IMR-90 (cell line): ENCODE measurements around the gene MXRA8. TPM values are rescaled to one million over a fixed set of nuclear protein-coding genes. Genes with fewer than 3 reads are reported as not detected.

Source experiments
- ATAC-seq: fragments of 200-7000 bp; cut with Tn5 transposase; 2 replicates; pipeline ENCODE4 v1.9.1; 2020; ENCODE audit warnings: low read depth, mild to moderate bottlenecking, moderate library complexity
- BruUV-seq: library from RNA; stranded (reverse); fragments of 400-500 nt; replicated peaks from 2 replicates; lab custom pipeline; 2021; lab: Mats Ljungman, UMichigan
- CTCF ChIA-PET: fragments of 300-600 bp; formaldehyde crosslinking; extraction: SDS; loops from one replicate; lab custom pipeline; 2021; ENCODE audit warnings: antibody characterized with exemption; lab: Yijun Ruan, JAX
- POLR2A ChIA-PET: fragments of 300-600 bp; sonication (Branson Sonifier 250); formaldehyde crosslinking; loops from one replicate; lab custom pipeline; 2022; ENCODE audit warnings: antibody characterized with exemption; ENCODE audit not compliant: unreplicated experiment; lab: Charles Lee
- DNase-seq: peaks from one replicate; pipeline ENCODE4 v3.0.0; 2013
- H2AFZ ChIP-seq: replicated peaks from 2 replicates; pipeline ENCODE3; 2013; ENCODE audit warnings: low read length, mild to moderate bottlenecking; ENCODE audit not compliant: poor library complexity
- H2AK5ac ChIP-seq: 2 replicates; pipeline ENCODE4 v1.6.1; 2013; ENCODE audit warnings: low read depth, low read length, inconsistent platforms
- H2AK9ac ChIP-seq: replicated peaks from 2 replicates; pipeline ENCODE3; 2013; ENCODE audit warnings: mild to moderate bottlenecking, low read depth, low read length, moderate library complexity; ENCODE audit not compliant: poor library complexity
- H2BK120ac ChIP-seq: 2 replicates; pipeline ENCODE4 v1.6.1; 2013; ENCODE audit warnings: low read depth, low read length, inconsistent platforms
- H2BK15ac ChIP-seq: 3 replicates; pipeline ENCODE4 v1.6.1; 2013; ENCODE audit warnings: low read depth, low read length, inconsistent platforms
- H2BK20ac ChIP-seq: 2 replicates; pipeline ENCODE4 v1.6.1; 2013; ENCODE audit warnings: low read depth, mild to moderate bottlenecking, inconsistent platforms, low read length, moderate library complexity
- H2BK5ac ChIP-seq: 2 replicates; pipeline ENCODE4 v1.6.1; 2013; ENCODE audit warnings: mild to moderate bottlenecking, low read depth, low read length, inconsistent platforms; ENCODE audit not compliant: poor library complexity, severe bottlenecking
- H3K14ac ChIP-seq: replicated peaks from 2 replicates; pipeline ENCODE4 v1.6.1; 2013; ENCODE audit warnings: low read depth, low read length, inconsistent platforms
- H3K18ac ChIP-seq: 2 replicates; pipeline ENCODE4 v1.6.1; 2013; ENCODE audit warnings: low read depth, low read length, control low read depth
- H3K23ac ChIP-seq: 2 replicates; pipeline ENCODE4 v1.6.1; 2013; ENCODE audit warnings: low read depth, low read length, inconsistent platforms
- H3K27ac ChIP-seq: 2 replicates; pipeline ENCODE4 v1.5.1; 2013; ENCODE audit warnings: mild to moderate bottlenecking, control low read depth, low read length; ENCODE audit not compliant: insufficient read depth
- H3K27me3 ChIP-seq: 2 replicates; pipeline ENCODE4 v1.6.1; 2013; ENCODE audit warnings: low read length; ENCODE audit not compliant: control insufficient read depth, insufficient read depth
- H3K36me3 ChIP-seq: 2 replicates; pipeline ENCODE4 v1.6.1; 2013; ENCODE audit warnings: low read length, mixed read lengths; ENCODE audit not compliant: control insufficient read depth, insufficient read depth
- H3K4ac ChIP-seq: 2 replicates; pipeline ENCODE4 v1.6.1; 2013; ENCODE audit warnings: low read depth, low read length, inconsistent platforms
- H3K4me1 ChIP-seq: 2 replicates; pipeline ENCODE4 v1.6.1; 2013; ENCODE audit warnings: low read length, mixed read lengths; ENCODE audit not compliant: control insufficient read depth, insufficient read depth
- H3K4me2 ChIP-seq: 2 replicates; pipeline ENCODE4 v1.6.1; 2013; ENCODE audit warnings: low read depth, mild to moderate bottlenecking, control low read depth, low read length, moderate library complexity
- H3K4me3 ChIP-seq: 2 replicates; pipeline ENCODE4 v1.5.1; 2013; ENCODE audit warnings: low read depth, mild to moderate bottlenecking, control low read depth, low read length, moderate library complexity; ENCODE audit not compliant: insufficient read depth
- H3K56ac ChIP-seq: 2 replicates; pipeline ENCODE4 v1.6.1; 2013; ENCODE audit warnings: low read length, inconsistent platforms; ENCODE audit not compliant: insufficient read depth; ENCODE audit errors: extremely low read depth
- H3K79me1 ChIP-seq, 2 experiments: 2 replicates each; pipeline ENCODE4 v1.6.1; 2013; ENCODE audit warnings: low read length in 2 of 2, inconsistent platforms in 1 of 2, low read depth in 1 of 2
- H3K9ac ChIP-seq: 2 replicates; pipeline ENCODE4 v1.6.1; 2013; ENCODE audit warnings: low read depth, low read length, control low read depth
- H3K9me1 ChIP-seq: 2 replicates; pipeline ENCODE4 v1.6.1; 2013; ENCODE audit warnings: low read length, inconsistent platforms; ENCODE audit not compliant: insufficient read depth
- H3K9me3 ChIP-seq: 2 replicates; pipeline ENCODE4 v1.6.1; 2013; ENCODE audit warnings: low read length; ENCODE audit not compliant: control insufficient read depth, insufficient read depth
- H4K20me1 ChIP-seq: 2 replicates; pipeline ENCODE4 v1.6.1; 2013; ENCODE audit warnings: low read length, inconsistent platforms; ENCODE audit not compliant: insufficient read depth
- H4K5ac ChIP-seq: 2 replicates; pipeline ENCODE4 v1.6.1; 2013; ENCODE audit warnings: mild to moderate bottlenecking, low read depth, low read length, control low read depth
- H4K8ac ChIP-seq, 2 experiments: 2 replicates each; pipeline ENCODE4 v1.6.1; 2013; ENCODE audit warnings: low read depth in 2 of 2, low read length in 2 of 2, control low read depth in 1 of 2, inconsistent platforms in 1 of 2
- H4K91ac ChIP-seq: 2 replicates; pipeline ENCODE4 v1.6.1; 2013; ENCODE audit warnings: low read depth, low read length, inconsistent platforms; ENCODE audit not compliant: insufficient read depth
- BHLHE40 ChIP-seq: fragments of 150-350 bp; IDR thresholded peaks from 2 replicates; pipeline ENCODE4 v1.6.1; 2016; ENCODE audit warnings: mild to moderate bottlenecking, low read depth, low read length
- CEBPB ChIP-seq: IDR thresholded peaks from 2 replicates; pipeline ENCODE4 v1.6.1; 2012; ENCODE audit warnings: low read depth, low read length, improper control_type of control experiment
- CHD1 ChIP-seq: IDR thresholded peaks from 2 replicates; pipeline ENCODE4 v1.6.1; 2012; ENCODE audit warnings: low read depth, low read length, improper control_type of control experiment
- MAFK ChIP-seq: IDR thresholded peaks from 2 replicates; pipeline ENCODE4 v1.6.1; 2012; ENCODE audit warnings: low read depth, low read length, improper control_type of control experiment
- MAZ ChIP-seq: IDR thresholded peaks from 2 replicates; pipeline ENCODE4 v1.6.1; 2012; ENCODE audit warnings: low read depth, mild to moderate bottlenecking, low read length, improper control_type of control experiment, moderate library complexity, borderline replicate concordance
- MXI1 ChIP-seq: IDR thresholded peaks from 2 replicates; pipeline ENCODE4 v1.6.1; 2012; ENCODE audit warnings: low read depth, mild to moderate bottlenecking, low read length, moderate library complexity, borderline replicate concordance
- NFE2L2 ChIP-seq: fragments of 150-350 bp; IDR thresholded peaks from 2 replicates; pipeline ENCODE4 v1.6.1; 2016; ENCODE audit warnings: low read depth, mild to moderate bottlenecking, low read length
- RAD21 ChIP-seq: IDR thresholded peaks from 2 replicates; pipeline ENCODE4 v1.6.1; 2012; ENCODE audit warnings: low read length, improper control_type of control experiment
- RCOR1 ChIP-seq: IDR thresholded peaks from 2 replicates; pipeline ENCODE4 v1.6.1; 2012; ENCODE audit warnings: mild to moderate bottlenecking, low read length, improper control_type of control experiment; ENCODE audit not compliant: insufficient replicate concordance
- RFX5 ChIP-seq: IDR thresholded peaks from 2 replicates; pipeline ENCODE4 v1.8.0; 2012; ENCODE audit warnings: low read depth, mild to moderate bottlenecking, low read length, moderate library complexity
- WGBS, 2 experiments: methylation state at CpG; one replicate each; pipeline versions ENCODE4 v1.1.5 to v1.1.7; 2013; ENCODE audit warnings: missing lambda C conversion rate in 2 of 2; ENCODE audit not compliant: insufficient read length in 1 of 2; ENCODE audit errors: extremely low coverage in 2 of 2; 5-methylcytosine and 5-hydroxymethylcytosine counted together
- dilution Hi-C: fragments of 300-500 bp; cut with HindIII; formaldehyde crosslinking; loops from one replicate; pipeline ENCODE4 v1.14.3; 2018; ENCODE audit warnings: low sequenced_read_pairs; ENCODE audit not compliant: unreplicated experiment
- in situ Hi-C: fragments of 300-500 bp; cut with MboI; formaldehyde crosslinking; loops from 3 replicates; pipeline ENCODE4 v1.14.3; 2019; ENCODE audit warnings: low sequenced_read_pairs, inconsistent platforms, mixed read lengths
- intact Hi-C: fragments of 100-400 bp; cut with micrococcal nuclease; formaldehyde crosslinking; loops from 2 replicates; pipeline ENCODE4 v1.10.0; 2022
- polyA plus RNA-seq, 3 experiments: library from polyadenylated mRNA; depleted of rRNA; stranded (reverse); fragments of >200 nt; gene quantifications; 2 replicates each; pipeline ENCODE4 v1.2.3, GENCODE V29; 2012; ENCODE audit warnings: low replicate concordance in 1 of 3
- total RNA-seq: library from RNA; depleted of rRNA; stranded (reverse); fragments of >200 nt; gene quantifications from 2 replicates; pipeline ENCODE4 v1.2.3, GENCODE V29; 2012
- TF ChIP-seq, protein P1 (sequence below): fragments of 150-350 bp; IDR thresholded peaks from 2 replicates; pipeline ENCODE4 v1.6.1; 2016; ENCODE audit warnings: low read depth, mild to moderate bottlenecking, low read length, moderate library complexity, borderline replicate concordance
- TF ChIP-seq, protein P2 (sequence below): conservative IDR thresholded peaks from 2 replicates; pipeline ENCODE4 v1.5.1; 2012; ENCODE audit warnings: mild to moderate bottlenecking, low read depth, low read length, improper control_type of control experiment

The MXRA8 gene
- total and polyA plus RNA-seq, 2 of the 4 experiments (the other 2 are of a cell fraction), result 92.5 to 469 TPM

DNA sequence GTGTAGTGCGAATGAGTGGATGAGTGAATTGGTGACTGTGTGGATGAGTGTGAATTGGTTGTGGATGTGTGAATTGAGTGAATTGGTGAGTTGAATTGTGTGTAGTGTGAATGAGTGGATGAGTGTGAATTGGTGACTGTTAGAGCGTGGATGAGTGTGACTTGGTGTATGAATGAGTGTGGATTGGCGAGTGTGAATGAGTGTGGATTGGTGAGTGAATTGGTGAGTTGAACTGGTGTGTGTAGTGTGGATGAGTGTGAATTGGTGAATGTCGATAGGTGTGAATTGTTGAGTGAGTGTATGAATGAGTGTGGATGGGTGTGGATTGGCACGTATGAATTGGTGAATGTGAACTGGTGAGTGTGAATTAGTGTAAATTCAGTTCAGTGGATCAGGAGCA is 9.0 kb upstream of the MXRA8 start:
- DNase-seq, result no peak
- H3K56ac ChIP-seq, result no peak overlapping the region

More for the DNA sequence above, 9.0 kb upstream of the MXRA8 start:
- no peak overlapping the region for H3K18ac ChIP-seq
- H2AK9ac ChIP-seq, result no peak overlapping the region
- intact Hi-C loops (no loop called here), dilution Hi-C loops (no loop called here), in situ Hi-C loops (no loop called here)
- H2BK20ac ChIP-seq, result no peak overlapping the region
- POLR2A ChIA-PET, result no interaction called here
- no peak overlapping the region for H3K4me2 ChIP-seq
- no peaks in the 10 kb centered on the region for H3K9me3 ChIP-seq
- H3K27ac ChIP-seq, result no peak overlapping the region
- H3K79me1 ChIP-seq, result peaks cover 0 to 26% of the 10 kb centered on the region in 2 experiments; a peak in 2 of 4 replicates
- no peak overlapping the region for H3K4me3 ChIP-seq
- H4K91ac ChIP-seq, result no peak overlapping the region
- peaks cover 2% of the 10 kb centered on the region for H3K36me3 ChIP-seq
- no peak for ATAC-seq
- no peaks in the 10 kb centered on the region for H3K27me3 ChIP-seq
- TF ChIP-seq BHLHE40 (no peak), RAD21 (no peak), MAFK (no peak), NFE2L2 (no peak), MAZ (no peak), CHD1 (no peak), MXI1 (no peak), RCOR1 (no peak), CEBPB (no peak), RFX5 (no peak)
- TF ChIP-seq, protein P1, sequence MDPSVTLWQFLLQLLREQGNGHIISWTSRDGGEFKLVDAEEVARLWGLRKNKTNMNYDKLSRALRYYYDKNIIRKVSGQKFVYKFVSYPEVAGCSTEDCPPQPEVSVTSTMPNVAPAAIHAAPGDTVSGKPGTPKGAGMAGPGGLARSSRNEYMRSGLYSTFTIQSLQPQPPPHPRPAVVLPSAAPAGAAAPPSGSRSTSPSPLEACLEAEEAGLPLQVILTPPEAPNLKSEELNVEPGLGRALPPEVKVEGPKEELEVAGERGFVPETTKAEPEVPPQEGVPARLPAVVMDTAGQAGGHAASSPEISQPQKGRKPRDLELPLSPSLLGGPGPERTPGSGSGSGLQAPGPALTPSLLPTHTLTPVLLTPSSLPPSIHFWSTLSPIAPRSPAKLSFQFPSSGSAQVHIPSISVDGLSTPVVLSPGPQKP, result no peak
- TF ChIP-seq, protein P2, sequence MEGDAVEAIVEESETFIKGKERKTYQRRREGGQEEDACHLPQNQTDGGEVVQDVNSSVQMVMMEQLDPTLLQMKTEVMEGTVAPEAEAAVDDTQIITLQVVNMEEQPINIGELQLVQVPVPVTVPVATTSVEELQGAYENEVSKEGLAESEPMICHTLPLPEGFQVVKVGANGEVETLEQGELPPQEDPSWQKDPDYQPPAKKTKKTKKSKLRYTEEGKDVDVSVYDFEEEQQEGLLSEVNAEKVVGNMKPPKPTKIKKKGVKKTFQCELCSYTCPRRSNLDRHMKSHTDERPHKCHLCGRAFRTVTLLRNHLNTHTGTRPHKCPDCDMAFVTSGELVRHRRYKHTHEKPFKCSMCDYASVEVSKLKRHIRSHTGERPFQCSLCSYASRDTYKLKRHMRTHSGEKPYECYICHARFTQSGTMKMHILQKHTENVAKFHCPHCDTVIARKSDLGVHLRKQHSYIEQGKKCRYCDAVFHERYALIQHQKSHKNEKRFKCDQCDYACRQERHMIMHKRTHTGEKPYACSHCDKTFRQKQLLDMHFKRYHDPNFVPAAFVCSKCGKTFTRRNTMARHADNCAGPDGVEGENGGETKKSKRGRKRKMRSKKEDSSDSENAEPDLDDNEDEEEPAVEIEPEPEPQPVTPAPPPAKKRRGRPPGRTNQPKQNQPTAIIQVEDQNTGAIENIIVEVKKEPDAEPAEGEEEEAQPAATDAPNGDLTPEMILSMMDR, result no peak
- H2BK5ac ChIP-seq, result peak overlapping the region; percentile 45
- 0 out of 2 replicates have a peak, but pooled peaks cover 3% of the 10 kb centered on the region for H3K9me1 ChIP-seq
- H2AK5ac ChIP-seq, result peak overlapping the region; percentile 63; the same call in 1 of the 2 replicates
- no peak overlapping the region for H3K4ac ChIP-seq
- H2BK120ac ChIP-seq, result no peak overlapping the region
- no TSS peak for BruUV-seq
- no peak overlapping the region for H3K9ac ChIP-seq
- H3K23ac ChIP-seq, result no peak overlapping the region
- no peak overlapping the region for H4K5ac ChIP-seq
- WGBS, 2 experiments, result 96 to 100% methylated on average over 5 of the region's 5 CpGs
- peak overlapping the region; percentile 43 for H2AFZ ChIP-seq
- H4K8ac ChIP-seq, result no peak overlapping the region
- H4K20me1 ChIP-seq, result 0 out of 2 replicates have a peak, but pooled peaks cover 8% of the 10 kb centered on the region
- no peak overlapping the region for H3K14ac ChIP-seq
- H2BK15ac ChIP-seq, result 0 out of 3 replicates have a peak overlapping the region, but pooled peaks have one; percentile 28
- H3K4me1 ChIP-seq, result peaks cover 7% of the 10 kb centered on the region
- CTCF ChIA-PET, result no interaction called here
